HepG2 (cell line): Measurements from ENCODE around the gene PRDM11.

Source experiments
- MYC ChIP-seq: sonication (generic); formaldehyde crosslinking; IDR thresholded peaks from 2 replicates; pipeline ENCODE4 v1.9.0; 2021; ENCODE audit warnings: missing genetic modification reagents, borderline replicate concordance
- NR2F2 ChIP-seq: IDR thresholded peaks from 2 replicates; pipeline ENCODE4 v1.6.1; 2012; ENCODE audit warnings: low read depth, inconsistent platforms, borderline replicate concordance
- ZNF207 ChIP-seq: fragments of 450-650 bp; IDR thresholded peaks from 2 replicates; pipeline ENCODE4 v1.6.1; 2016; ENCODE audit warnings: antibody characterized with exemption, borderline replicate concordance
- ZNF660 ChIP-seq: sonication (generic); formaldehyde crosslinking; IDR thresholded peaks from 2 replicates; pipeline ENCODE4 v1.5.1; 2020; ENCODE audit warnings: mild to moderate bottlenecking, low read depth, missing genetic modification reagents, borderline replicate concordance
- ZNF737 ChIP-seq: sonication (generic); formaldehyde crosslinking; IDR thresholded peaks from 2 replicates; pipeline ENCODE4 v1.5.0; 2020; ENCODE audit warnings: missing genetic modification reagents, mild to moderate bottlenecking, borderline replicate concordance

GRCh38 chr11:45179686-45180178 lies 33.3 kb downstream of the PRDM11 start:
- no peak for TF ChIP-seq NR2F2
- no peak for TF ChIP-seq ZNF660 (CRISPR knock-in tag)
- TF ChIP-seq ZNF207, result no peak
- no peak for TF ChIP-seq ZNF737 (CRISPR knock-in tag)
- TF ChIP-seq MYC (CRISPR knock-in tag), result no peak
